Stimulated activated naive CD8-positive, alpha-beta T cell treated with anti-CD3 and anti-CD28 coated beads, Interleukin-15, Interleukin-2, amounts not matched to agents 100 ng/mL and 50 ng/mL, for 24 hours (primary cell): ENCODE data around the gene FLNC.
A peak's percentile ranks its signal among the peaks of the same experiment; 100 is the strongest.

ENCODE experiments used
- H3K27ac Mint-ChIP-seq: one replicate; pipeline ENCODE4 v1.8.0; 2021; ENCODE audit warnings: mild to moderate bottlenecking, mixed read lengths
- H3K27me3 Mint-ChIP-seq: one replicate; pipeline ENCODE4 v1.8.0; 2021; ENCODE audit warnings: mixed read lengths
- H3K36me3 Mint-ChIP-seq: one replicate; pipeline ENCODE4 v1.8.0; 2021; ENCODE audit warnings: low read depth, mixed read lengths
- H3K4me1 Mint-ChIP-seq: one replicate; pipeline ENCODE4 v1.8.0; 2021; ENCODE audit warnings: low read depth, mixed read lengths
- H3K4me3 Mint-ChIP-seq: one replicate; pipeline ENCODE4 v1.8.0; 2021; ENCODE audit warnings: mild to moderate bottlenecking, mixed read lengths
- H3K9me3 Mint-ChIP-seq: one replicate; pipeline ENCODE4 v1.8.0; 2021; ENCODE audit warnings: mixed read lengths

The FLNC gene

DNA sequence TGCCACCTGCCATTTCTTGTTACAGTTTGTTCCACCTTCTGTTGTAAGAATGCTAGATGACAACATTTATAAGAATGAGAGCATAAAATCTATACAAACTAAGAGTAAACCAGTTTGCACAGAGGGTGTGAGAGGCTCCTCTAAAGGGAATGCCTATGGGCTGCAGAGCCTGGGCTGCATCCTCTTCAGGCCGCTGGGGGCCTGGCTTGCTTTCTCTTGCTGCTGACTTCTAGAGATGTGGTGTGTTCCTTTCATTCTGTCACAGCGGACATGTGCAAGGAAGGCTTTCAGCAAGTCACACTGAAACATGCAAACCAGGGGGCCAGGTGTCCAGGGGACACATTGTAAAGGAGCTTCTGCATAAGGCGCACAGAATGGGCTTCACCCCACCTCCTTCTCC, 25.4 kb downstream of the FLNC start:
- Mint-ChIP-seq H3K4me1 (no peaks in the 10 kb centered on the region), H3K9me3 (no peaks in the 10 kb centered on the region), H3K27ac (no peak overlapping the region), H3K27me3 (no peaks in the 10 kb centered on the region), H3K36me3 (no peaks in the 10 kb centered on the region), H3K4me3 (no peak overlapping the region)

DNA sequence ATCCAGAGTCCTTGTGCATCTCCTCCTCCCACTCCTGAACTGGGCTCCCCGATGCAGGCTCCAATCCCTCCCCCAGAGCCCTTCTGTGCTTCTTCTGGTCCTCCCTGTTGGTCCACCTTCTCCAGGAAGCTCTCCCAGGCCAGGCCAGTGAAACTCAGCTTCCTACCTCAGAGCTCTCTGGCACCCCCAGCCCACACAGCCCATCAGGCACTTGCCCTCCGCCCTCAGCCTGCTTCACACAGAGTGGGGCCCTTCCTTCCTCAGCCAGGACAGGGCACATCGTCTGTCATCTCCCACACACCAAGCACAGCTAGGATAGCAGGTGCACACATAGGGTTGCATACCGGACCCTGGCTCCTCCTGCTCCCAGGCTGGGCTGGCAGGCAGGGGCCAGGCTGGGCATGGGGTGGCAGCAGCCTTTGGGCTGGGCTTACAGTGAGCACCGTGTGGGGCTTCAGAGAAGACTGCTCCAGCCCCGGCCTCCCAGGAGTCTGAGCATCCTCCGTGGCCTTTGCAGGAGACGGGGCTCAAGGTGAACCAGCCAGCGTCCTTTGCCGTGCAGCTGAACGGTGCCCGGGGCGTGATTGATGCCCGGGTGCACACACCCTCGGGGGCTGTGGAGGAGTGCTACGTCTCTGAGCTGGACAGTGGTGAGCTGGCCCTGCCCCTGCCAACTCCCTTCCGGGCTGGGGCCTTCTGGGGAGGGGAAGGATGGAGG, 26.0 kb downstream of the FLNC start:
- H3K4me1 Mint-ChIP-seq, result no peaks in the 10 kb centered on the region
- no peak overlapping the region for H3K4me3 Mint-ChIP-seq
- H3K27ac Mint-ChIP-seq, result no peak overlapping the region
- no peaks in the 10 kb centered on the region for H3K27me3 Mint-ChIP-seq
- no peaks in the 10 kb centered on the region for H3K36me3 Mint-ChIP-seq
- H3K9me3 Mint-ChIP-seq, result no peaks in the 10 kb centered on the region

DNA sequence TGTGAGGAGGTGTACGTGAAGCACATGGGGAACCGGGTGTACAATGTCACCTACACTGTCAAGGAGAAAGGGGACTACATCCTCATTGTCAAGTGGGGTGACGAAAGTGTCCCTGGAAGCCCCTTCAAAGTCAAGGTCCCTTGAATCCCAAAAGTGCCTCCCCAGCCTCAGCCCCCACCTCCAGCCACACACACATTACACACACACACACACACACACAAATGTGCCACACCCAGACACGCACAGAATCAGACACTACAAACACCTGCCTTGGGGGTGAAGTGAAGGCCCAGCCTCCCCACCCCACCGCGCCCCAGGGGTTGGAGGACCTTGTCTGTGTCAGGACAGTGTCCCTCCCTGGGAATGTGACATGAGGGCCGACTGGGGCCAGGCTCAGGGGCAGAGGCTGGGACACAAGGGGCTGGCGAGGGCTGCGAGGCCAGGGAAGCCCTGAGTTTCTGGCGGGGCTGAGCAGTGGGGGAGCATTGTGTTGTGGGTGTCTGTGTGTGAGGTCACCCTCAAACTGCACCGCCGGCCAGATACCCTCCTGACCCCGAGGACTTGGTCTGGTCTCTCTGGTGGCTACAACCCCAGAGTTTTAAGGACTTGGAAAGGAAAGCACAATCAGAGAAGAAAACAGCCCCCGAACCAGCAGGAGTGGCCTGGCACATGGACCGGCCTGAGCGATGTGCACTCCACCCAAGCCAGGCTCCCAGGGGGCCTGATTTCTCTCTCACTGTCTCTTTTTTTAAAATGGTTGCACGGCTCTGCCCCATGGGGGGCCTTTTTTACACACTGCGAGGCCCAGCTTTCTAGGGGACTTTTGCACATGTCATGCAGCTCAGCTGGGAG, 28.4 kb downstream of the FLNC start:
- Mint-ChIP-seq H3K27me3 (no peaks in the 10 kb centered on the region), H3K36me3 (peaks cover 4% of the 10 kb centered on the region), H3K27ac (no peak overlapping the region), H3K4me1 (peaks cover 9% of the 10 kb centered on the region), H3K9me3 (no peaks in the 10 kb centered on the region), H3K4me3 (no peak overlapping the region)

DNA sequence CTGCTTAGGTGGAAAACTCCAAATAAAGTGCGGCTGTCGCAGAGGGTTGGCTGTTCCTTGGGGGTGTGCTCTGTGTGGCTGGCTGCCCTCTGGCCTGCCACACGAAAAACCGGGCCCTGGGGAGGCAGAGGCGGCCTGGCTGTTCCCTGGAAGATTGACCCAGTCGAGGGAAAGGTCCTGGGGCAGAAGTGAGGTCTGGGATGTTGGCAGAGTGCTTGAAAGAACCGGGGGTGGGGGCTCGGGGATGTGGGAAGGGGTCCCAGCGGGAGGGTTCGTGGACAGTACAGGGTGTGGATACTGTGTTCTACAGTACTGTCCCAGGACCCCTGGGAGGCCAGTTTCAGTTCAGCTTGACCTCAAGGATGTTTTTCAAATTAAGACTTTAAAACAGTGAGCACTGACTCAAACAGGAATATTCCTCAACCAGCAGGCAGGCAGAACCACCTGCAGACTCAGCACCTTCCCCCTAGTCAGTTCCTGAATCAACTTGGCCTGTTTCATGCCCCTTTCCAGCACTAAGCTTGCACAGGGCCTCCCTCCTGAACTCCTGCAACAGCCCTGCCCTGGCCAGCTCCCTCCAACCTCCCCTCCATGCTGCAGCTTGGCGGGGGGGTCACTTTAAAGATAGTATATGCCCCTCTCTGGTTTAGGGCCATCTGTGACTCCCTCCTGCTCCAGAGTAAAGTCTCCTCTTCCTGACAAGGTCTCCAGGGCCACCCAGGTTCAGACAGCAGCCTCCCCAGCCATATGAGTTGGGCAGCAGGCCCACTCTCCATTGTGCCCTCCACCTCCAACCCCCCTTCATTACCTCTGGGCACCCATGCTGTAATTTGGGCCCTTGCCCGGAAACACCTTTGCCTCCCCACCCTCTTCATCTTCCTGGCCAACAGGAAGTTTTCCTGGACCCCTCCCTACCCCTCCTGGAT, 29.3 kb downstream of the FLNC start:
- Mint-ChIP-seq H3K9me3 (no peaks in the 10 kb centered on the region), H3K27ac (no peak overlapping the region), H3K27me3 (no peaks in the 10 kb centered on the region), H3K36me3 (peaks cover 4% of the 10 kb centered on the region), H3K4me1 (peaks cover 13% of the 10 kb centered on the region), H3K4me3 (no peak overlapping the region)

DNA sequence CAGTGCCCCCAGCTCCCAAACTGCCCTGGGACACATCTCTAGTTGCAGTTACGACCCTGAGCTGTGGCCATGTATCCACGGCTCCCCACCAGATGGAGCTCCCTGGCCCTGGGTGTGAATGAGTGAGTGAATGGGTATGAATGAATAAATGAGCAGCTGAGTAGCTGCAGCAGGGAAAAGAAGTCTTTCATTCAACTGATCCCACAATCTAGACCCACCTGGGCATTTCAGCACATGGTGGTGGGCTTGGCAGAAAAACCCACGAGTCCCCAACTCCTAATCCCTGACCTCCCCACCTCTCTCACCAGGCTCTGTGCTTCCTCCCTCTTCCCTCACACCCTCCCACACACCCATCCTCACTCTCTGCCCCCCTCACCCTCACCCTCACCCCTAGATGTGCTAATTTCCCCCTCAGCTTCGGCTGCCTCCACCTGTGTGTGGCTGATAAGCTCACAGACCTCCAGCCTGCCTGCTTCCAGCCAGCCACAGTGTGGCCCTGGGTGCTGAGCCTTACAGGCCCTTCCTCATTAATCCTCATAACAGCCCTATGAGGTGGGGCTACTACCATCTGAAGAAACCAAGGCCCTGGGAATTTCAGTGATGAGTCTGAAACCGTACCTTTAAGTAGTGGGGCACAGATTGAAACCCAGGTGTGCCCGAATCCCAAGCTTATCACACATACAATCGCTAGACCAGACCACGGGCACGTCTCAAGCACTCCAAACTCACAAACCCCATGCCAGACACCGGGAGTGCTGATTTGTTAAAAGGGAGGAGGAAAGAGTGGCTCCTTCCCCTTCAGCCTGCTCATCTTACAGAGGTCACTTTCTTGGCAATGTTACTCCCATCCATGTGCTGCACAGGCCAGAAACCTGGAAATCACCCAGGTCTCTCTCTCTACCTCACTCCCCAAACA, 30.2 kb downstream of the FLNC start:
- no peaks in the 10 kb centered on the region for H3K27me3 Mint-ChIP-seq
- H3K9me3 Mint-ChIP-seq, result no peaks in the 10 kb centered on the region
- H3K36me3 Mint-ChIP-seq, result peaks cover 11% of the 10 kb centered on the region
- H3K27ac Mint-ChIP-seq, result peak overlapping the region; percentile 17
- peaks cover 22% of the 10 kb centered on the region for H3K4me1 Mint-ChIP-seq
- no peak overlapping the region for H3K4me3 Mint-ChIP-seq

DNA sequence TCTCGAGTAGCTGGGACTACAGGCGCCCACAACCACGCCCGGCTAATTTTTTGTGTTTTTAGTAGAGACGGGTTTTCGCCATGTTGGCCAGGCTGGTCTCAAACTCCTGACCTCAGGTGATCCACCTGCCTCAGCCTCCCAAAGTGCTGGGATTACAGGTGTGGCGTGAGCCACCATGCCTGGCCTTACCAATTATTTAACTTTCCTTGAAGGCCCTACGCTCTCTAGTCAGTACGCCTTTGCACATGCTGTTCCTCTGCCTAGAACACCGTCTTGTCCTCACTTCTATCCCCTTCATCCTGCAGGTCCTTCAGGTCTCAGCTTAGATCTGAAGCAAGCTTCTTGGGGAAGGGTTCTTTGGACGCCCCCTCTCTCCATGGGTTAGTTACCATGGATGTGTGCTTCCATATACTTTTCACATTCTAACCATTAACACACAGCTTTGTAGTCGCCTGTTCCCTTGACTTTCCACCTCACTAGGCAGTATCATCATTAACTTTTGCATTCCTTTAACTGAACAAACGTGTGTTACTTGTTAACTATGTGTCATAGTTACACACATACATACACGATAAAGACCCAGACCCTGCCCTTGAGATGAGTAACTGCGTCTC, 31.9 kb downstream of the FLNC start:
- H3K27me3 Mint-ChIP-seq, result no peaks in the 10 kb centered on the region
- peaks cover 16% of the 10 kb centered on the region for H3K36me3 Mint-ChIP-seq
- peak overlapping the region; percentile 93 for H3K27ac Mint-ChIP-seq
- H3K4me1 Mint-ChIP-seq, result peaks cover 22% of the 10 kb centered on the region
- H3K9me3 Mint-ChIP-seq, result no peaks in the 10 kb centered on the region
- peak overlapping the region; percentile 93 for H3K4me3 Mint-ChIP-seq

DNA sequence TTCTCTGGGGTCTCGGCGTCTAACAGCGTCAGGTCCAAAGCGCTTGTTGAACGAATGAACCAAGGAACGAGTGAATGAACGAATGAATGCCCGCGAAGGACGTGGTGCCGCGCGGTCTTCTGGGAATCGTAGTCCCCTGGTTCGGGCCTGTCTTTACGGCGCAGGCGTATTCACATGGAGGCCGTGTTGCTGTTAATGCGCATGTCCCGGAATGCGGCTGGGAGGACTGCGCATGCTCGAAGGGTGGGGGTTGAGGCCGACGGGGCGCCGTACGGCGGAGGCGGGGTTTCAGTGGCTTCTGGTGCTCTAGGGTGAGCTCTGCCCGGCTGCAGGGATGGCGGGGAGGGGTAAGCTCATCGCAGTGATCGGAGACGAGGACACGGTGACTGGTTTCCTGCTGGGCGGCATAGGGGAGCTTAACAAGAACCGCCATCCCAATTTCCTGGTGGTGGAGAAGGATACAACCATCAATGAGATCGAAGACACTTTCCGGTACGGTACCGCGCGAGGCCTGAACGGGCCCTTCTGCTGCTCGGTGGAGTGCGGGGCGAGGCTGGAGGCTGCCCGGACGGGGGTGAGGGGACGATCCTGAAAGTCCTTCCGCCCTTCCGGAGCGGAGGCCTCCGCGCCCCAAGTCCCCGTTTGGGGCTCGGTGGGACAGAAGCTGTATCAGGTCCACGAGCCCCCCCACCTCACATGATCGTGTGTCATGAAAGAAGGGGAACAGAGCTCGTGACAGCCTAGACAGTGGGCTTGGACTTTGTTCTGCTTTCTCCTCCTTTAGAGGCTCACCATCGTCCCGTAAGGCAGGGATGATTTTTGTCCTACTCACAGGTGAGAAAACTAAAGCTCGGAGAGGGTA, 32.6 kb downstream of the FLNC start, which contains the start of gene ATP6V1F:
TSS of gene ATP6V1F (plus strand) at position 286 of the 862 bp plus-strand sequence. CDS start at position 335, 49 bp downstream.
- H3K27me3 Mint-ChIP-seq, result no peaks in the 10 kb centered on the region
- H3K4me1 Mint-ChIP-seq, result peaks cover 22% of the 10 kb centered on the region
- H3K36me3 Mint-ChIP-seq, result peaks cover 16% of the 10 kb centered on the region
- H3K4me3 Mint-ChIP-seq, result peak within 1 kb of the TSS; percentile 93
- H3K9me3 Mint-ChIP-seq, result no peaks in the 10 kb centered on the region
- H3K27ac Mint-ChIP-seq, result peak within 1 kb of the TSS; percentile 93

DNA sequence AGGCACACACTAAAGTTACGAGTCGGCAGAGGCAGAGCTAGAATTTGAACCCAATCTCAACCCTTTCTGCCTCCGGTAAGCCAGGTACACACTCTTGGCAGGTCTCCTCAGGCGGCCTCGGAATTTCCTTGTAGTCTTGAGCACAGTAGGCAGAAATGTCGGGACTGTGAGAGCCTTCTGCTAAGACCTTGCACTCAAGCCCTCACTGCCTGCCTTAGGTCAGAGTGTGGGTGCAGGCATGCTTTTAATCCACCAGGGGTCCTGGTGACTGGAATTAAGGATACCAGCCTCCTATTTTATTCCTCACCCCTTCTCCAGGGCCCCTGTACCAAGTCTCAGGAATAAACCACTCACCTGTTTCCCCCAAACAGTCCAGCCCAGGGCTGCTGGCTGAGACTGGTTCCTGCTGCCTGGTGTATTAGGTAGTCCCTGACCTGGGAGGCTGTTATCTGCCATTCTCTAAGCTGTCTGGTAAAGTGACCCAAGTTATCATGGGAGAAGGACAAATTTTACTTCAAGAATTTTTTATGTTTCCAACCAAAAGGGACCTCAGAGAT, 33.3 kb downstream of the FLNC start:
- H3K4me1 Mint-ChIP-seq, result peaks cover 22% of the 10 kb centered on the region
- H3K27me3 Mint-ChIP-seq, result no peaks in the 10 kb centered on the region
- H3K36me3 Mint-ChIP-seq, result peaks cover 16% of the 10 kb centered on the region
- peak overlapping the region; percentile 93 for H3K4me3 Mint-ChIP-seq
- H3K27ac Mint-ChIP-seq, result peak overlapping the region; percentile 93
- no peaks in the 10 kb centered on the region for H3K9me3 Mint-ChIP-seq

DNA sequence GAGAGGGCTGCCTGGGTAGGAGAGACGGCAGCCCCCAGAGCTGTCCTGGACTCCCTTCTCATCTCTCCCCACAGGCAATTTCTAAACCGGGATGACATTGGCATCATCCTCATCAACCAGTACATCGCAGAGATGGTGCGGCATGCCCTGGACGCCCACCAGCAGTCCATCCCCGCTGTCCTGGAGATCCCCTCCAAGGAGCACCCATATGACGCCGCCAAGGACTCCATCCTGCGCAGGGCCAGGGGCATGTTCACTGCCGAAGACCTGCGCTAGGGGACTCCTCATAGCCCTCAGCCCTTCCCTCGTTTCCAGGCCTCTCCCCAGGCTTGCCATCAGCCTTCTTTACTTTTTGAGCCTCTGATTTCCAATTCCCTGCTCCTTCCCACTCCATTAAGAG, 35.1 kb downstream of the FLNC start:
- H3K27ac Mint-ChIP-seq, result no peak overlapping the region
- H3K27me3 Mint-ChIP-seq, result peaks cover 4% of the 10 kb centered on the region
- H3K9me3 Mint-ChIP-seq, result no peaks in the 10 kb centered on the region
- H3K36me3 Mint-ChIP-seq, result peaks cover 16% of the 10 kb centered on the region
- no peak overlapping the region for H3K4me3 Mint-ChIP-seq
- peaks cover 26% of the 10 kb centered on the region for H3K4me1 Mint-ChIP-seq

DNA sequence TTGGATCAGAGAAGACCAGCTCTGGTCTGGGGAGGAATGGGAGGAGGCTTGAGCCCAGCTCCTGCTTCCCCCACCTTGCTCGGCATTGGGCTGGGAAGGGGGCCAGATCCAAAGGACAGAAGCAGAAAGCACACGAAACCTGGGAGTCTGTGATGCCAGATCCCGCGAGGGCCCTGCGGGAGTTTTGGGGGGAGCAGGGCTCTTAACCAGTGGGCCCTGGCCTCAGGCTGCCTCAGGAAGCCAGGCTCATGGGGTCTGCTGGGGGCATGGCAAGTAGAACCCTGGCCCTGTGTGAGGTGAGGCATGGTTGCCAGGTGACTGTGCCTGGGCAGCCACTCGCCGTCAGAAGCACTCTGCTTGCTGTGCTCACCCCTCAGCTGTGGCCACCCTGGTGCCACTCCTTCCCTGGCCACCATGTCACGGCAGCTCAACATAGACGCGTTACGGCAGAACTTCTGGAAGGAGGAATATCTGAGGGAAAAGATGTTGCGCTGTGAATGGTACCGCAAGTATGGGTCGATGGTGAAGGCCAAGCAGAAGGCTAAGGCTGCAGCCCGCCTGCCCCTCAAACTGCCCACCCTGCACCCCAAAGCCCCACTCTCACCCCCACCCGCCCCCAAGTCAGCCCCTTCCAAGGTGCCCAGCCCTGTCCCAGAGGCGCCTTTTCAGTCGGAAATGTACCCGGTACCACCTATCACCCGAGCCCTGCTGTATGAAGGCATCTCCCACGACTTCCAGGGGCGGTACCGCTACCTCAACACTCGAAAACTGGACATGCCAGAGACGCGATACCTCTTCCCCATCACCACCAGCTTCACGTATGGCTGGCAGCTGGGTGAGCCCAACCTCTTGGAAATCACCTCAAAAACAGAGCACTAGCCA, 36.0 kb downstream of the FLNC start:
- no peak overlapping the region for H3K4me3 Mint-ChIP-seq
- H3K4me1 Mint-ChIP-seq, result peaks cover 29% of the 10 kb centered on the region
- H3K27ac Mint-ChIP-seq, result no peak overlapping the region
- H3K36me3 Mint-ChIP-seq, result peaks cover 16% of the 10 kb centered on the region
- H3K9me3 Mint-ChIP-seq, result no peaks in the 10 kb centered on the region
- H3K27me3 Mint-ChIP-seq, result peaks cover 5% of the 10 kb centered on the region

DNA sequence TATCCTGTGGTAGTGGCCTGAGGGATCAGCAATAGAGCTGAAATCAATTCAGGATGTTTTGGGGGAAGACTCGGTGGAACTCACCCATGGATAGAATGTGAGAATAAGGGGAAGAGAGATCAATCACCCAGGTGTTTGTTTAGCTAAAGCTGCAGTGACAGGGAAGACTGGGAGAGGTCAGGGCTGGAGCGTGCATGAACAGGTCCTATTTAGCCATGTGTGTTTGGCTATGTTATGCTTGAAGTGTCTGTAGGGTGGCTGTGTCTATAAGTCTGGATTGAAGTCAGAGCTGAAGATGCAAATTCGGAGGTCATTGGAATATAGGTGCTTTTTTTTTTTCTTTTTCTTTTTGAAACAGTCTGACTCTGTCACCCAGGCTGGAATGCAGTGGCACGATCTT, 37.0 kb downstream of the FLNC start:
- Mint-ChIP-seq H3K4me3 (no peak overlapping the region), H3K4me1 (peaks cover 26% of the 10 kb centered on the region), H3K9me3 (no peaks in the 10 kb centered on the region), H3K27me3 (peaks cover 5% of the 10 kb centered on the region), H3K36me3 (peaks cover 16% of the 10 kb centered on the region), H3K27ac (no peak overlapping the region)
